Keratinocyte (primary cell): ENCODE measurements around the gene AGTPBP1.

Experiments used
- EZH2 ChIP-seq: IDR thresholded peaks from one replicate; pipeline ENCODE4 v1.6.1; 2012; ENCODE audit warnings: inconsistent platforms, mild to moderate bottlenecking, low read length, moderate library complexity
- TF ChIP-seq, protein P1 (sequence below), 3 experiments: IDR thresholded peaks in 1 of 3; conservative IDR thresholded peaks in 1 of 3; optimal IDR thresholded peaks in 1 of 3; 2 replicates in 2 of 3; 3 replicates in 1 of 3; pipeline versions ENCODE3 to v1.5.1; 2011; ENCODE audit warnings: low read length in 3 of 3, mild to moderate bottlenecking in 3 of 3, moderate library complexity in 2 of 3, control low read depth in 1 of 3, inconsistent platforms in 1 of 3; ENCODE audit not compliant: insufficient read depth in 2 of 3; ENCODE audit errors: extremely low read depth in 1 of 3

DNA sequence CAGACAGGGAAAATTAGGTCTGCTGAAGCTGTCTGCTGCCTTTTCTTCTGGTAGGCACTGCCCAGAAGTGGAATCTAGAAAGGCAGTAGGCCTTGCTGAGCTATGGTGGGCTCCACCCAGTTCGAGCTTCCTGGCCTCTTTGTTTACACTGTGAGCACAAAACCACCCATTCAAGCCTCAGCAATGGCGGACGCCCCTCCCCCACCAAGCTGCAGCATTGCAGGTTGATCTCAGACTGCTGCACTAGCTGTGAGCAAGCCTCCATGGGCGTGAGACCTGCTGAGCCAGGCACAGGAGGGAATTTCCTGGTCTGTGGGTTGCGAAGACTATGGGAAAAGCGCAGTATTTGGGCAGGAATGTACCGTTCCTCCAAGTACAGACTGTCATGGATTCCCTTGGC, 18.5 kb downstream of the AGTPBP1 start:
- no peak for TF ChIP-seq EZH2
- TF ChIP-seq, protein P1, sequence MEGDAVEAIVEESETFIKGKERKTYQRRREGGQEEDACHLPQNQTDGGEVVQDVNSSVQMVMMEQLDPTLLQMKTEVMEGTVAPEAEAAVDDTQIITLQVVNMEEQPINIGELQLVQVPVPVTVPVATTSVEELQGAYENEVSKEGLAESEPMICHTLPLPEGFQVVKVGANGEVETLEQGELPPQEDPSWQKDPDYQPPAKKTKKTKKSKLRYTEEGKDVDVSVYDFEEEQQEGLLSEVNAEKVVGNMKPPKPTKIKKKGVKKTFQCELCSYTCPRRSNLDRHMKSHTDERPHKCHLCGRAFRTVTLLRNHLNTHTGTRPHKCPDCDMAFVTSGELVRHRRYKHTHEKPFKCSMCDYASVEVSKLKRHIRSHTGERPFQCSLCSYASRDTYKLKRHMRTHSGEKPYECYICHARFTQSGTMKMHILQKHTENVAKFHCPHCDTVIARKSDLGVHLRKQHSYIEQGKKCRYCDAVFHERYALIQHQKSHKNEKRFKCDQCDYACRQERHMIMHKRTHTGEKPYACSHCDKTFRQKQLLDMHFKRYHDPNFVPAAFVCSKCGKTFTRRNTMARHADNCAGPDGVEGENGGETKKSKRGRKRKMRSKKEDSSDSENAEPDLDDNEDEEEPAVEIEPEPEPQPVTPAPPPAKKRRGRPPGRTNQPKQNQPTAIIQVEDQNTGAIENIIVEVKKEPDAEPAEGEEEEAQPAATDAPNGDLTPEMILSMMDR (optimal IDR thresholded peaks at IDR 0.05 in 1 of 3, IDR thresholded peaks at IDR 0.05 in 1 of 3, conservative IDR thresholded peaks at IDR 0.05 in 1 of 3; ENCODE audit: extremely low read depth in 1 of 3, insufficient read depth in 2 of 3, low read length in 3 of 3): no peak
